Panc1 (cell line): ENCODE measurements around the gene CNN2.

Source experiments
- POLR2AphosphoS5 ChIP-seq: IDR thresholded peaks from 2 replicates; pipeline ENCODE4 v1.6.1; 2012; ENCODE audit warnings: mild to moderate bottlenecking, low read depth, low read length, moderate library complexity
- REST ChIP-seq, 2 experiments: IDR thresholded peaks; 2 replicates each; pipeline ENCODE4 v1.6.1; 2011 to 2012; ENCODE audit warnings: low read depth in 2 of 2, control low read depth in 1 of 2, low read length in 1 of 2, mild to moderate bottlenecking in 1 of 2, moderate library complexity in 1 of 2; ENCODE audit not compliant: insufficient read depth in 1 of 2
- TF ChIP-seq, protein P1 (sequence below): fragments of 450-650 bp; IDR thresholded peaks from 2 replicates; pipeline ENCODE4 v1.5.1; 2017; ENCODE audit warnings: mild to moderate bottlenecking

GRCh38 chr19:1066251-1066747, 39.9 kb downstream of the CNN2 start:
- TF ChIP-seq, protein P1, sequence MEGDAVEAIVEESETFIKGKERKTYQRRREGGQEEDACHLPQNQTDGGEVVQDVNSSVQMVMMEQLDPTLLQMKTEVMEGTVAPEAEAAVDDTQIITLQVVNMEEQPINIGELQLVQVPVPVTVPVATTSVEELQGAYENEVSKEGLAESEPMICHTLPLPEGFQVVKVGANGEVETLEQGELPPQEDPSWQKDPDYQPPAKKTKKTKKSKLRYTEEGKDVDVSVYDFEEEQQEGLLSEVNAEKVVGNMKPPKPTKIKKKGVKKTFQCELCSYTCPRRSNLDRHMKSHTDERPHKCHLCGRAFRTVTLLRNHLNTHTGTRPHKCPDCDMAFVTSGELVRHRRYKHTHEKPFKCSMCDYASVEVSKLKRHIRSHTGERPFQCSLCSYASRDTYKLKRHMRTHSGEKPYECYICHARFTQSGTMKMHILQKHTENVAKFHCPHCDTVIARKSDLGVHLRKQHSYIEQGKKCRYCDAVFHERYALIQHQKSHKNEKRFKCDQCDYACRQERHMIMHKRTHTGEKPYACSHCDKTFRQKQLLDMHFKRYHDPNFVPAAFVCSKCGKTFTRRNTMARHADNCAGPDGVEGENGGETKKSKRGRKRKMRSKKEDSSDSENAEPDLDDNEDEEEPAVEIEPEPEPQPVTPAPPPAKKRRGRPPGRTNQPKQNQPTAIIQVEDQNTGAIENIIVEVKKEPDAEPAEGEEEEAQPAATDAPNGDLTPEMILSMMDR, result no peak
- no peak for TF ChIP-seq POLR2AphosphoS5
- no peak for TF ChIP-seq REST (IDR thresholded peaks at IDR 0.05; ENCODE audit: insufficient read depth in 1 of 2, low read depth in 2 of 2, low read length in 1 of 2)
